Motor neuron (in vitro differentiated cells): ENCODE results near the gene BCAS3. TPM values are rescaled to one million over a fixed set of nuclear protein-coding genes. Genes with fewer than 3 reads are reported as not detected.
"Not testable (repeated sequence)": the region's sequence is repeated elsewhere in the genome, so short reads cannot be mapped to it uniquely, and the experiment has no call there.

Source experiments
- ATAC-seq, 8 experiments: fragments of 200-7000 bp; cut with Tn5 transposase; replicated peaks in 6 of 8; 2 replicates each; pipeline ENCODE4 v1.8.0; 2021; ENCODE audit warnings: mild to moderate bottlenecking in 8 of 8, moderate library complexity in 8 of 8
- H3K27ac ChIP-seq, 2 donors: fragments of 250-450 bp; sonication (Bioruptor Pico); 2 replicates each; pipeline ENCODE4 v1.9.0; 2021; ENCODE audit warnings: antibody characterized with exemption in 2 of 2, mild to moderate bottlenecking in 2 of 2, moderate library complexity in 1 of 2
- H3K4me1 ChIP-seq, 2 donors: fragments of 250-450 bp; sonication (Bioruptor Pico); replicated peaks in 1 of 2; 2 replicates each; pipeline ENCODE4 v1.6.1; 2021; ENCODE audit warnings: antibody characterized with exemption in 2 of 2, mild to moderate bottlenecking in 2 of 2, moderate library complexity in 1 of 2
- H3K4me3 ChIP-seq, 5 donors: fragments of 250-450 bp; sonication (Bioruptor Pico); 2 replicates each; pipeline ENCODE4 v1.9.0; 2021; ENCODE audit warnings: antibody characterized with exemption in 5 of 5, mild to moderate bottlenecking in 5 of 5, moderate library complexity in 4 of 5
- WGBS, 10 experiments: fragments of 450-650 bp; shearing (Covaris generic); methylation state at CpG; one replicate each; pipeline ENCODE4 v1.0.0; 2022; 5-methylcytosine and 5-hydroxymethylcytosine counted together
- in situ Hi-C, 9 experiments: fragments of 400-800 bp; cut with MboI; loops; one replicate each; pipeline ENCODE4 v1.15.0; 2021; ENCODE audit warnings: low sequenced_read_pairs in 9 of 9, low pct_unique_long_range_greater_than_20kb in 2 of 9; ENCODE audit not compliant: unreplicated experiment in 9 of 9
- total RNA-seq, 8 experiments: library from RNA; unstranded; fragments of 300-600 nt; gene quantifications; 2 replicates each; pipeline versions ENCODE4 v1.2.3 to v1.2.4, GENCODE V29; 2022

The BCAS3 gene
- total RNA-seq, 8 experiments from 2014 or later, result 18.1 to 45.4 (median 26.8) TPM

GRCh38 chr17:60886731-60887613 lies 209.3 kb downstream of the BCAS3 start:
- WGBS, 10 experiments, result 16 to 92% (median 50%) methylated on average over 1 to 4 of the region's 39 CpGs; no CpG with 5 or more reads in 3 of the 10 experiments
- H3K4me1 ChIP-seq, in situ Hi-C loops: not testable (repeated sequence)
- Histone ChIP-seq H3K4me3 (peak overlapping the region; percentile 35 to 54 (median 37)), H3K27ac (peak overlapping the region; percentile 78 to 79)
- ATAC-seq, result peak in 2 of 8 experiments; percentile 32 to 33

- H3K4me1 ChIP-seq, result peaks cover 6 to 9% of the 10 kb centered on the region in 2 donors
- H3K27ac ChIP-seq, result peak overlapping the region; percentile 78 to 79
- no peak for ATAC-seq
- in situ Hi-C loops, result no loop called here
- peak overlapping the region; percentile 35 to 54 (median 37) for H3K4me3 ChIP-seq
These were observed 210.0 kb downstream of the BCAS3 start for GRCh38 chr17:60887614-60888028.

GRCh38 chr17:60888812-60889709 lies 211.4 kb downstream of the BCAS3 start:
- WGBS, 10 experiments, result 54 to 100% (median 85%) methylated on average over 1 to 5 of the region's 5 CpGs
- peak in 1 of 8 experiments; percentile 21 for ATAC-seq

GRCh38 chr17:60891149-60891548 lies 213.5 kb downstream of the BCAS3 start:
- H3K4me3 ChIP-seq, result no peak overlapping the region
- in situ Hi-C loops, result no loop called here
- ATAC-seq, result peak in 3 of 8 experiments; percentile 79 to 92 (median 83)
- peaks cover 6 to 9% of the 10 kb centered on the region in 2 donors for H3K4me1 ChIP-seq
- WGBS, 10 experiments, result 0 to 100% (median 85%) methylated on average over 1 to 2 of the region's 2 CpGs
- H3K27ac ChIP-seq, result no peak overlapping the region

More at GRCh38 chr17:60888812-60889709, 211.4 kb downstream of the BCAS3 start:
- Histone ChIP-seq H3K27ac (no peak overlapping the region), H3K4me1 (peaks cover 6 to 9% of the 10 kb centered on the region in 2 donors), H3K4me3 (no peak overlapping the region)
- in situ Hi-C loops, result no loop called here

- WGBS, 10 experiments, result 57 to 100% (median 97%) methylated on average over 1 to 5 of the region's 5 CpGs; no CpG with 5 or more reads in 1 of the 10 experiments
These were observed 215.8 kb downstream of the BCAS3 start for GRCh38 chr17:60893475-60893874.

GRCh38 chr17:60896996-60897395 lies 219.3 kb downstream of the BCAS3 start:
- WGBS, 10 experiments, result 33 to 100% (median 86%) methylated on average over 1 of the region's 1 CpG
- no peak overlapping the region for H3K27ac ChIP-seq
- ATAC-seq, result no peak
- no peaks in the 10 kb centered on the region for H3K4me1 ChIP-seq
- no peak overlapping the region for H3K4me3 ChIP-seq
- in situ Hi-C loops, result no loop called here

More at GRCh38 chr17:60893475-60893874, 215.8 kb downstream of the BCAS3 start:
- Histone ChIP-seq H3K27ac (no peak overlapping the region), H3K4me1 (peaks cover 0 to 3% of the 10 kb centered on the region in 2 donors), H3K4me3 (no peak overlapping the region)
- ATAC-seq, result no peak
- in situ Hi-C loops, result no loop called here

- H3K4me3 ChIP-seq, result no peak overlapping the region
- no peak overlapping the region for H3K27ac ChIP-seq
- no peaks in the 10 kb centered on the region for H3K4me1 ChIP-seq
- in situ Hi-C loops, result no loop called here
- WGBS, 10 experiments, result 100% methylated on average over 2 of the region's 4 CpGs; no CpG with 5 or more reads in 8 of the 10 experiments
- no peak for ATAC-seq
These were observed 221.5 kb downstream of the BCAS3 start for GRCh38 chr17:60899115-60899514.

GRCh38 chr17:60900688-60901087 lies 223.0 kb downstream of the BCAS3 start:
- WGBS, 10 experiments, result 80 to 100% (median 91%) methylated on average over 1 to 3 of the region's 3 CpGs; no CpG with 5 or more reads in 3 of the 10 experiments
- no peak overlapping the region for H3K4me3 ChIP-seq
- in situ Hi-C loops, result no loop called here
- H3K27ac ChIP-seq, result no peak overlapping the region
- no peaks in the 10 kb centered on the region for H3K4me1 ChIP-seq
- ATAC-seq, result no peak

GRCh38 chr17:60901242-60901641 lies 223.6 kb downstream of the BCAS3 start:
- no peaks in the 10 kb centered on the region for H3K4me1 ChIP-seq
- H3K4me3 ChIP-seq, result no peak overlapping the region
- ATAC-seq, result peak in 2 of 8 experiments; percentile 25 to 48
- in situ Hi-C loops, result no loop called here
- H3K27ac ChIP-seq, result no peak overlapping the region

GRCh38 chr17:60901806-60902205 lies 224.2 kb downstream of the BCAS3 start:
- no peak overlapping the region for H3K4me3 ChIP-seq
- peak in 2 of 8 experiments; percentile 45 to 53 for ATAC-seq
- in situ Hi-C loops, result no loop called here
- H3K27ac ChIP-seq, result no peak overlapping the region
- 21 to 100% (median 91%) methylated on average over 1 to 2 of the region's 2 CpGs; no CpG with 5 or more reads in 1 of the 10 experiments for WGBS, 10 experiments
- no peaks in the 10 kb centered on the region for H3K4me1 ChIP-seq

GRCh38 chr17:60902399-60902798 lies 224.7 kb downstream of the BCAS3 start:
- H3K4me1 ChIP-seq, result peaks cover 0 to 4% of the 10 kb centered on the region in 2 donors
- in situ Hi-C loops, result no loop called here
- no peak overlapping the region for H3K27ac ChIP-seq
- no peak overlapping the region for H3K4me3 ChIP-seq
- 21 to 100% (median 89%) methylated on average over 1 to 7 of the region's 7 CpGs; no CpG with 5 or more reads in 1 of the 10 experiments for WGBS, 10 experiments
- ATAC-seq, result peak in 1 of 8 experiments; percentile 30

GRCh38 chr17:60904582-60904981 lies 226.9 kb downstream of the BCAS3 start:
- 83 to 100% (median 94%) methylated on average over 1 to 2 of the region's 2 CpGs; no CpG with 5 or more reads in 4 of the 10 experiments for WGBS, 10 experiments
- Histone ChIP-seq H3K27ac (no peak overlapping the region), H3K4me1 (peaks cover 0 to 4% of the 10 kb centered on the region in 2 donors), H3K4me3 (no peak overlapping the region)
- in situ Hi-C loops, result no loop called here
- no peak for ATAC-seq

GRCh38 chr17:60905709-60906108 lies 228.1 kb downstream of the BCAS3 start:
- Histone ChIP-seq H3K27ac (no peak overlapping the region), H3K4me1 (peaks cover 0 to 4% of the 10 kb centered on the region in 2 donors), H3K4me3 (no peak overlapping the region)
- ATAC-seq, result no peak
- in situ Hi-C loops, result no loop called here
- WGBS, 10 experiments, result 94 to 100% (median 100%) methylated on average over 1 to 2 of the region's 3 CpGs; no CpG with 5 or more reads in 5 of the 10 experiments
